Panc1 (cell line): ENCODE data around the gene ZDHHC11. TPM values are rescaled to one million over a fixed set of nuclear protein-coding genes. Genes with fewer than 3 reads are reported as not detected.

Source experiments
- ATAC-seq: fragments of 200-7000 bp; cut with Tn5 transposase; 2 replicates; pipeline ENCODE4 v1.9.1; 2020; ENCODE audit warnings: mild to moderate bottlenecking, moderate library complexity
- BruUV-seq: library from RNA; stranded (reverse); fragments of 400-500 nt; replicated peaks from 2 replicates; lab custom pipeline; 2021; lab: Mats Ljungman, UMichigan
- CTCF ChIA-PET: fragments of 300-600 bp; sonication (Branson Sonifier 250); formaldehyde crosslinking; loops from one replicate; lab custom pipeline; 2022; ENCODE audit warnings: antibody characterized with exemption; lab: Charles Lee
- POLR2A ChIA-PET: fragments of 300-600 bp; sonication (Branson Sonifier 250); formaldehyde crosslinking; loops from one replicate; lab custom pipeline; 2022; ENCODE audit warnings: antibody characterized with exemption; lab: Charles Lee
- DNase-seq: peaks from one replicate; pipeline ENCODE4 v3.0.0-alpha.2; 2010; ENCODE audit warnings: low read depth, low spot score
- H3K27ac ChIP-seq: 2 replicates; pipeline ENCODE4 v1.5.1; 2011; ENCODE audit warnings: mild to moderate bottlenecking, low read length, inconsistent platforms
- H3K27me3 ChIP-seq: fragments of 200-500 bp; sonication (Bioruptor generic); 2 replicates; pipeline ENCODE4 v1.6.0; 2014; ENCODE audit warnings: low read length, inconsistent platforms; ENCODE audit not compliant: control insufficient read depth, insufficient read depth
- H3K36me3 ChIP-seq: fragments of 200-500 bp; sonication (Bioruptor generic); 2 replicates; pipeline ENCODE4 v1.5.1; 2014; ENCODE audit warnings: inconsistent platforms, mild to moderate bottlenecking, low read length, moderate library complexity; ENCODE audit not compliant: control insufficient read depth, insufficient read depth
- H3K4me1 ChIP-seq: 2 replicates; pipeline ENCODE4 v1.5.1; 2011; ENCODE audit warnings: inconsistent platforms, mild to moderate bottlenecking, low read length, moderate library complexity; ENCODE audit not compliant: control insufficient read depth, insufficient read depth
- H3K4me3 ChIP-seq, 2 experiments: 2 replicates each; pipeline ENCODE4 v1.5.1; 2011 to 2012; ENCODE audit warnings: low read depth in 2 of 2, low read length in 2 of 2, mild to moderate bottlenecking in 2 of 2, inconsistent platforms in 1 of 2, moderate library complexity in 1 of 2
- H3K9me3 ChIP-seq: fragments of 200-500 bp; sonication (Bioruptor generic); 2 replicates; pipeline ENCODE4 v1.5.1; 2014; ENCODE audit warnings: low read depth, mild to moderate bottlenecking, inconsistent platforms, low read length, moderate library complexity; ENCODE audit not compliant: control insufficient read depth, insufficient read depth
- POLR2AphosphoS5 ChIP-seq: IDR thresholded peaks from 2 replicates; pipeline ENCODE4 v1.6.1; 2012; ENCODE audit warnings: mild to moderate bottlenecking, low read depth, low read length, moderate library complexity
- SIN3A ChIP-seq: IDR thresholded peaks from 2 replicates; pipeline ENCODE4 v1.6.1; 2012; ENCODE audit warnings: low read depth, mild to moderate bottlenecking, low read length, moderate library complexity, borderline replicate concordance; ENCODE audit not compliant: insufficient read depth
- TCF7L2 ChIP-seq: IDR thresholded peaks from 2 replicates; pipeline ENCODE4 v1.6.1; 2011; ENCODE audit warnings: mild to moderate bottlenecking, low read depth, low read length, inconsistent platforms
- in situ Hi-C: cut with HindIII; loops from 2 replicates; pipeline ENCODE4 v1.10.0; 2016; ENCODE audit warnings: low sequenced_read_pairs, low pct_unique_long_range_greater_than_20kb
- intact Hi-C: fragments of 100-400 bp; cut with micrococcal nuclease; formaldehyde crosslinking; loops from one replicate; pipeline ENCODE4 v1.10.0; 2022; ENCODE audit not compliant: unreplicated experiment
- total RNA-seq: library from RNA; stranded (reverse); gene quantifications from one replicate; pipeline ENCODE4 v1.2.1, GENCODE V29; 2021; ENCODE audit not compliant: unreplicated experiment
- TF ChIP-seq, protein P1 (sequence below), 2 experiments: IDR thresholded peaks; 2 replicates each; pipeline ENCODE4 v1.6.1; 2011 to 2012; ENCODE audit warnings: low read depth in 2 of 2, control low read depth in 1 of 2, low read length in 1 of 2, mild to moderate bottlenecking in 1 of 2, moderate library complexity in 1 of 2; ENCODE audit not compliant: insufficient read depth in 1 of 2
- TF ChIP-seq, protein P2 (sequence below): fragments of 450-650 bp; IDR thresholded peaks from 2 replicates; pipeline ENCODE4 v1.5.1; 2017; ENCODE audit warnings: mild to moderate bottlenecking

Gene ZDHHC11
- total RNA-seq, 1 experiment from 2014 or later: 3.0 TPM

DNA sequence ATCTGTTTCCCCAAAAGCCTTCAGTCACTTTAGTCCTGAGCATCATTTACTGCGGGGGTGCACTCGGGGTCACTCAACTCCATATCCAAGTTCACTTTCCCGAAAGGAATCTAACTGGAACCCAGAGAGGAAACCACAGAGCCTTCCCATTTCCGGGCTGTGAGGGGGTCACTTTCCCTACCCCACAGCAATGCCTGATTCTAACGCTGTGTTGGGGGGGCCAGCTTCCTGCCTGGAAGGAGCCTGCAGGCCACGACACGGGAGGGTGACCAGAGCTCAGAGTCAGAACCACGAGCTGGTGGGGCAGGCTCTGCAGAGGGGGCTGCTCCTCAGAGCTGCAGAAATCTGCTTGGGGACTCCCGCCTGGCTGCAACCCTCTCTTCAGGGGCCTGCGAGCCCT lies 21.5 kb upstream of the ZDHHC11 start:
- DNase-seq (no peak), ATAC-seq (no peak)
- TF ChIP-seq SIN3A (no peak), POLR2AphosphoS5 (no peak), TCF7L2 (no peak)
- TF ChIP-seq, protein P1, sequence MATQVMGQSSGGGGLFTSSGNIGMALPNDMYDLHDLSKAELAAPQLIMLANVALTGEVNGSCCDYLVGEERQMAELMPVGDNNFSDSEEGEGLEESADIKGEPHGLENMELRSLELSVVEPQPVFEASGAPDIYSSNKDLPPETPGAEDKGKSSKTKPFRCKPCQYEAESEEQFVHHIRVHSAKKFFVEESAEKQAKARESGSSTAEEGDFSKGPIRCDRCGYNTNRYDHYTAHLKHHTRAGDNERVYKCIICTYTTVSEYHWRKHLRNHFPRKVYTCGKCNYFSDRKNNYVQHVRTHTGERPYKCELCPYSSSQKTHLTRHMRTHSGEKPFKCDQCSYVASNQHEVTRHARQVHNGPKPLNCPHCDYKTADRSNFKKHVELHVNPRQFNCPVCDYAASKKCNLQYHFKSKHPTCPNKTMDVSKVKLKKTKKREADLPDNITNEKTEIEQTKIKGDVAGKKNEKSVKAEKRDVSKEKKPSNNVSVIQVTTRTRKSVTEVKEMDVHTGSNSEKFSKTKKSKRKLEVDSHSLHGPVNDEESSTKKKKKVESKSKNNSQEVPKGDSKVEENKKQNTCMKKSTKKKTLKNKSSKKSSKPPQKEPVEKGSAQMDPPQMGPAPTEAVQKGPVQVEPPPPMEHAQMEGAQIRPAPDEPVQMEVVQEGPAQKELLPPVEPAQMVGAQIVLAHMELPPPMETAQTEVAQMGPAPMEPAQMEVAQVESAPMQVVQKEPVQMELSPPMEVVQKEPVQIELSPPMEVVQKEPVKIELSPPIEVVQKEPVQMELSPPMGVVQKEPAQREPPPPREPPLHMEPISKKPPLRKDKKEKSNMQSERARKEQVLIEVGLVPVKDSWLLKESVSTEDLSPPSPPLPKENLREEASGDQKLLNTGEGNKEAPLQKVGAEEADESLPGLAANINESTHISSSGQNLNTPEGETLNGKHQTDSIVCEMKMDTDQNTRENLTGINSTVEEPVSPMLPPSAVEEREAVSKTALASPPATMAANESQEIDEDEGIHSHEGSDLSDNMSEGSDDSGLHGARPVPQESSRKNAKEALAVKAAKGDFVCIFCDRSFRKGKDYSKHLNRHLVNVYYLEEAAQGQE (IDR thresholded peaks at IDR 0.05; ENCODE audit: insufficient read depth in 1 of 2, low read depth in 2 of 2, low read length in 1 of 2): no peak
- TF ChIP-seq, protein P2, sequence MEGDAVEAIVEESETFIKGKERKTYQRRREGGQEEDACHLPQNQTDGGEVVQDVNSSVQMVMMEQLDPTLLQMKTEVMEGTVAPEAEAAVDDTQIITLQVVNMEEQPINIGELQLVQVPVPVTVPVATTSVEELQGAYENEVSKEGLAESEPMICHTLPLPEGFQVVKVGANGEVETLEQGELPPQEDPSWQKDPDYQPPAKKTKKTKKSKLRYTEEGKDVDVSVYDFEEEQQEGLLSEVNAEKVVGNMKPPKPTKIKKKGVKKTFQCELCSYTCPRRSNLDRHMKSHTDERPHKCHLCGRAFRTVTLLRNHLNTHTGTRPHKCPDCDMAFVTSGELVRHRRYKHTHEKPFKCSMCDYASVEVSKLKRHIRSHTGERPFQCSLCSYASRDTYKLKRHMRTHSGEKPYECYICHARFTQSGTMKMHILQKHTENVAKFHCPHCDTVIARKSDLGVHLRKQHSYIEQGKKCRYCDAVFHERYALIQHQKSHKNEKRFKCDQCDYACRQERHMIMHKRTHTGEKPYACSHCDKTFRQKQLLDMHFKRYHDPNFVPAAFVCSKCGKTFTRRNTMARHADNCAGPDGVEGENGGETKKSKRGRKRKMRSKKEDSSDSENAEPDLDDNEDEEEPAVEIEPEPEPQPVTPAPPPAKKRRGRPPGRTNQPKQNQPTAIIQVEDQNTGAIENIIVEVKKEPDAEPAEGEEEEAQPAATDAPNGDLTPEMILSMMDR: no peak
- in situ Hi-C loops: no loop called here
- H3K27me3 ChIP-seq: no peaks in the 10 kb centered on the region
- H3K27ac ChIP-seq: no peak overlapping the region
- BruUV-seq: no TSS peak
- CTCF ChIA-PET: interaction anchor here (0.7 kb wide), 1 partner anchor 114 kb away, joined by 3 read pairs; no protein-coding TSS in a partner anchor
- intact Hi-C loops: no loop called here
- H3K9me3 ChIP-seq: no peaks in the 10 kb centered on the region
- H3K4me1 ChIP-seq: no peaks in the 10 kb centered on the region
- POLR2A ChIA-PET: no interaction called here
- H3K36me3 ChIP-seq: peaks cover 33% of the 10 kb centered on the region
- no peak overlapping the region for H3K4me3 ChIP-seq

DNA sequence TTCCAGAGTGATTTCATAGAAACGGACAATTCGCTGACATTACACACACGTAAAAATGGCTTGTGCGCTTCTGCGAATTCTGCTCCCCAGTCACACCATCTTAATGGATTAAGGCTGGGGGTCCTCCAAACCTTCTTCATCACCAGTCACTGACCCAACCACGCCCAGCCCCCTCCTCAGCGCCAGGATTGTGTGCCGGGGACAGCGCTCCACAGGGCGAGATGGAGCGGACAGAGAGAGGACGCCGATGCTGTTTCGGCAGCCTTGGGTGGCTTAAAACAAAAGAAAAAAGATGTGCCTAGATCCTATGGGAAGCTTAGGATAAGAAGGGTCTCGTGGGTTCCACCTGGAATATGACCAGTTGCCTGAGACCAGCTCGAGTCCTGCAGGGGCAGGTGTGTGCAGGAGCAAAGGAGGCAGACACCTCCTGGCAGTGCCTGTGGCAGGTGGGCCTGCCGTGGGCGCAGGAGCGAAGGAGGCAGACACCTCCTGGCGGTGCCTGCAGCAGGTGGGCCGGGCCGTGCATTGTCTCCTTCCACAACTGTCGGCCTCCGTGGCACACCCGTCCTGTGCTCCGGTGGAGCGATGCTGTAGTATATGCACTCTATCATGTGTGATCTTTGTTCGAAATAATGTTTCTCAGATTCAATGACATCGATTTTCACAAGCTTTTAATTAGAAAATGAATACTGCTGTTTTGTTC lies 21.0 kb upstream of the ZDHHC11 start:
- TF ChIP-seq POLR2AphosphoS5 (no peak), TCF7L2 (no peak), SIN3A (no peak)
- TF ChIP-seq, protein P2: no peak
- TF ChIP-seq, protein P1 (IDR thresholded peaks at IDR 0.05; ENCODE audit: insufficient read depth in 1 of 2, low read depth in 2 of 2, low read length in 1 of 2): no peak
- DNase-seq: no peak
- H3K9me3 ChIP-seq: no peaks in the 10 kb centered on the region
- in situ Hi-C loops (no loop called here), intact Hi-C loops (no loop called here)
- H3K27me3 ChIP-seq: no peaks in the 10 kb centered on the region
- no peak for ATAC-seq
- H3K4me3 ChIP-seq: no peak overlapping the region
- no peak overlapping the region for H3K27ac ChIP-seq
- peaks cover 33% of the 10 kb centered on the region for H3K36me3 ChIP-seq
- no TSS peak for BruUV-seq
- ChIA-PET CTCF (interaction anchor here (0.7 kb wide), 1 partner anchor 114 kb away, joined by 3 read pairs; no protein-coding TSS in a partner anchor), POLR2A (no interaction called here)
- H3K4me1 ChIP-seq: no peaks in the 10 kb centered on the region
